ENCODE data around the gene ZNF324. TPM values are rescaled to one million over a fixed set of nuclear protein-coding genes. Genes with fewer than 3 reads are reported as not detected.

The ZNF324 gene
- total RNA-seq, 1 experiment from 2014 or later: 11.3 TPM

- TF ChIP-seq SIN3A (IDR thresholded peaks at IDR 0.05; ENCODE audit: low read depth) (no peak), SRF (IDR thresholded peaks at IDR 0.05; ENCODE audit: low read depth) (no peak), EZH2 (IDR thresholded peaks at IDR 0.05) (no peak), ZFX (IDR thresholded peaks at IDR 0.05) (no peak), ZNF274 (IDR thresholded peaks at IDR 0.05; ENCODE audit: low read depth, low read length) (no peak)
- TF ChIP-seq, protein P1, sequence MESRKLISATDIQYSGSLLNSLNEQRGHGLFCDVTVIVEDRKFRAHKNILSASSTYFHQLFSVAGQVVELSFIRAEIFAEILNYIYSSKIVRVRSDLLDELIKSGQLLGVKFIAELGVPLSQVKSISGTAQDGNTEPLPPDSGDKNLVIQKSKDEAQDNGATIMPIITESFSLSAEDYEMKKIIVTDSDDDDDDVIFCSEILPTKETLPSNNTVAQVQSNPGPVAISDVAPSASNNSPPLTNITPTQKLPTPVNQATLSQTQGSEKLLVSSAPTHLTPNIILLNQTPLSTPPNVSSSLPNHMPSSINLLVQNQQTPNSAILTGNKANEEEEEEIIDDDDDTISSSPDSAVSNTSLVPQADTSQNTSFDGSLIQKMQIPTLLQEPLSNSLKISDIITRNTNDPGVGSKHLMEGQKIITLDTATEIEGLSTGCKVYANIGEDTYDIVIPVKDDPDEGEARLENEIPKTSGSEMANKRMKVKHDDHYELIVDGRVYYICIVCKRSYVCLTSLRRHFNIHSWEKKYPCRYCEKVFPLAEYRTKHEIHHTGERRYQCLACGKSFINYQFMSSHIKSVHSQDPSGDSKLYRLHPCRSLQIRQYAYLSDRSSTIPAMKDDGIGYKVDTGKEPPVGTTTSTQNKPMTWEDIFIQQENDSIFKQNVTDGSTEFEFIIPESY (IDR thresholded peaks at IDR 0.05; ENCODE audit: extremely low read depth, insufficient replicate concordance, low read length): no peak
Measured at GRCh38 chr19:58466089-58466759, 656 bp upstream of the ZNF324 start (continued).

GRCh38 chr19:58468216-58468839, 1.4 kb downstream of the ZNF324 start:
- RAD21 ChIA-PET (ENCODE audit: low non-redundant PET in 1 of 2, low total read pairs in 2 of 2, uncharacterized antibody in 2 of 2, unreplicated experiment in 2 of 2): no interaction called here
- Histone ChIP-seq H2AFZ (ENCODE audit: low read depth, low read length, poor library complexity, severe bottlenecking) (no peak overlapping the region), H4K20me1 (ENCODE audit: insufficient read depth) (no peaks in the 10 kb centered on the region), H3K36me3 (ENCODE audit: control insufficient read depth in 1 of 2, insufficient read depth in 2 of 2, low read length in 2 of 2) (peaks cover 12 to 14% of the 10 kb centered on the region in 2 experiments; a peak in 3 of 4 replicates), H3K4me2 (ENCODE audit: low read length) (peak overlapping the region; percentile 70), H3K4me3 (replicated peaks in 1 of 2; ENCODE audit: low read depth in 1 of 2, low read length in 2 of 2) (peak overlapping the region; percentile 6 to 80; a peak in 3 of 4 replicates), H3K27ac (ENCODE audit: low read depth, low read length) (peak overlapping the region; percentile 17; the same call in 1 of the 2 replicates), H3K4me1 (ENCODE audit: control insufficient read depth in 1 of 2, insufficient read depth in 2 of 2, low read length in 2 of 2) (peaks cover 2 to 12% of the 10 kb centered on the region in 2 experiments; a peak in 2 of 4 replicates), H3K27me3 (ENCODE audit: insufficient read depth, low read length) (no peaks in the 10 kb centered on the region), H3K9ac (ENCODE audit: low read length) (no peak overlapping the region), H3K79me2 (ENCODE audit: insufficient read depth, low read length) (peaks cover 16% of the 10 kb centered on the region; the same call in 1 of the 2 replicates), H3K9me3 (ENCODE audit: control insufficient read depth in 1 of 2, insufficient read depth in 1 of 2, low read depth in 1 of 2, low read length in 2 of 2) (no peaks in the 10 kb centered on the region), H3K9me2 (ENCODE audit: insufficient read depth) (no peaks in the 10 kb centered on the region)
- no TSS peak for BruUV-seq (replicated peaks)
- ATAC-seq: no peak
- TF ChIP-seq EZH2 (IDR thresholded peaks at IDR 0.05) (no peak), SRF (IDR thresholded peaks at IDR 0.05; ENCODE audit: low read depth) (no peak), CBX3 (IDR thresholded peaks at IDR 0.05; ENCODE audit: low read depth) (no peak), EGR1 (IDR thresholded peaks at IDR 0.05; ENCODE audit: low read depth) (no peak)
- TF ChIP-seq, protein P2, sequence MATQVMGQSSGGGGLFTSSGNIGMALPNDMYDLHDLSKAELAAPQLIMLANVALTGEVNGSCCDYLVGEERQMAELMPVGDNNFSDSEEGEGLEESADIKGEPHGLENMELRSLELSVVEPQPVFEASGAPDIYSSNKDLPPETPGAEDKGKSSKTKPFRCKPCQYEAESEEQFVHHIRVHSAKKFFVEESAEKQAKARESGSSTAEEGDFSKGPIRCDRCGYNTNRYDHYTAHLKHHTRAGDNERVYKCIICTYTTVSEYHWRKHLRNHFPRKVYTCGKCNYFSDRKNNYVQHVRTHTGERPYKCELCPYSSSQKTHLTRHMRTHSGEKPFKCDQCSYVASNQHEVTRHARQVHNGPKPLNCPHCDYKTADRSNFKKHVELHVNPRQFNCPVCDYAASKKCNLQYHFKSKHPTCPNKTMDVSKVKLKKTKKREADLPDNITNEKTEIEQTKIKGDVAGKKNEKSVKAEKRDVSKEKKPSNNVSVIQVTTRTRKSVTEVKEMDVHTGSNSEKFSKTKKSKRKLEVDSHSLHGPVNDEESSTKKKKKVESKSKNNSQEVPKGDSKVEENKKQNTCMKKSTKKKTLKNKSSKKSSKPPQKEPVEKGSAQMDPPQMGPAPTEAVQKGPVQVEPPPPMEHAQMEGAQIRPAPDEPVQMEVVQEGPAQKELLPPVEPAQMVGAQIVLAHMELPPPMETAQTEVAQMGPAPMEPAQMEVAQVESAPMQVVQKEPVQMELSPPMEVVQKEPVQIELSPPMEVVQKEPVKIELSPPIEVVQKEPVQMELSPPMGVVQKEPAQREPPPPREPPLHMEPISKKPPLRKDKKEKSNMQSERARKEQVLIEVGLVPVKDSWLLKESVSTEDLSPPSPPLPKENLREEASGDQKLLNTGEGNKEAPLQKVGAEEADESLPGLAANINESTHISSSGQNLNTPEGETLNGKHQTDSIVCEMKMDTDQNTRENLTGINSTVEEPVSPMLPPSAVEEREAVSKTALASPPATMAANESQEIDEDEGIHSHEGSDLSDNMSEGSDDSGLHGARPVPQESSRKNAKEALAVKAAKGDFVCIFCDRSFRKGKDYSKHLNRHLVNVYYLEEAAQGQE (IDR thresholded peaks at IDR 0.05; ENCODE audit: low read depth): no peak
- TF ChIP-seq, protein P1 (IDR thresholded peaks at IDR 0.05; ENCODE audit: extremely low read depth, insufficient replicate concordance, low read length): no peak
- DNase-seq (ENCODE audit: low read depth, low spot score): no peak
- intact Hi-C loops (cut with micrococcal nuclease): no loop called here
- POLR2A ChIA-PET: no interaction called here
- CTCF ChIA-PET: no interaction called here

Data from HCT116 (cell line).